GM11168 (cell line): ENCODE results near the gene EIF3F.

ENCODE experiments used
- in situ Hi-C: fragments of 300-500 bp; cut with MboI; formaldehyde crosslinking; loops from one replicate; pipeline ENCODE4 v1.12.0; 2022; ENCODE audit warnings: low sequenced_read_pairs; ENCODE audit not compliant: unreplicated experiment

Gene EIF3F

DNA sequence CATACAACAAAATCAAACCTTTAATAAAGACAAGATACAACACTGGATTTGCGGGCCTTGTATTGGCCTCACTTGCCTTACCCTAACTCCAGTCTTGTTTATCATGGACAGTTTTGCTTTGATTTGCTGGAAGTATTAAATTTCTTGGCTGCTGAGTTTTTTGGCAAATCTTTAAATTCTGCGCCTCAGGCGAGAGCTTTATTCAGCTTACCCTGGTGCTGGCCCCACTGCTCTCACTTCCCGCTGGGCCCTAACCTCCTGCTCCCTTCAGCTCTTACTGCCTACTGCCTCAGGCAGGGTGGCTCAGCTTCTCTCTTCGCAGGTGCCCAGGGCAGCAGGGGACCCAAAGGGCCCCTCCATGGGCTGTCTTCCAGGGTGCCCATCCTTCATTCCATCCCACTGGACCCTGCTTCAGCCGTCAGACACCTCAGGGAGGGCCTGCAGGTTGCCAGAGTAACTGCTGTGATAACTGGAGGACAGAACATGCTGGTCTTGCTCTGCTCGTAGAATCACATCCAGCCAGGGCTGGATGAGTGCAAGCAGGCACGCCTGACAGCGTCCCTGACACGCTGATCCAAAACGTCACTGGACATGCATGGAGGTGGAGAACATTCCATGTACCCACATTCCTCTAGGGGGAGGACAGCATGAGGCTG, 48.2 kb downstream of the EIF3F start:
- in situ Hi-C loops, result no loop called here

DNA sequence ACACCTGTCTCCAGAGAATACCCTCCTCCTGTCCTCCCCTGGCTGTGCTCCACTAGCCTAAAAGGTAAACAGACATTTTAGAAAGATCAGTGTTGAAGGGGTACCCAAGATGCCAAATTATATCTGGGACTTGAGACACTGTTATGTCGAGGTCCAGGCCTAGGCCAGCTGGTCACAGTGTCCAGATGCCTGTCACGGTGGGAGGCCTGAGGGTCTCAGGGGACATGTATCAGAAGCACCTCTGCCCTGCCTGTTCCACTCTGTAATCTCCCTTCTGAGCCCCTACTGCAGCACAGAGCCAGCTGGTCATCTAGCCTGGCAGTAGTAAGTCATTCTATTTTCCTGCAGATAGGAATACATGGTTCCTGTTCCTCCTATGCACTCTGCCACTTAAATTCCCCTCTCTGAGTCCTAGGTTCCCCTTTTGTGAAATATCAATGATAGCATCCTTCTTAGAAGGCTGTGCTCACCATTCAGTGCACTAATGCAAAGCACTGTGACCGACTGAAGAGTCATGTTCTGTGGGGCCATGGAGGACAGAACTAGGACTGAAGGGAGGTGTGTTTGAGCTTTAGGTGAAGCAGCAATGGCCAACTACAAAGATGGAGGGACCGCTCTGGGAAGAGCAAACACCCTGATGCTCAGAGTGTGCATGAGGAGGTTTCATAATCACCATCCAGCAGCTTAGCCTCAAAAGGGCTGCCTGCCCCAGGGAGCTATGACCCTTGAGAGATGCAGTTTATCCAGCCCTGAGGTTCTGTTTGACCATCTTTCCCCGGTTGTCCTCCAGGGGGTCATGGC, 49.1 kb downstream of the EIF3F start:
- in situ Hi-C loops, result no loop called here

DNA sequence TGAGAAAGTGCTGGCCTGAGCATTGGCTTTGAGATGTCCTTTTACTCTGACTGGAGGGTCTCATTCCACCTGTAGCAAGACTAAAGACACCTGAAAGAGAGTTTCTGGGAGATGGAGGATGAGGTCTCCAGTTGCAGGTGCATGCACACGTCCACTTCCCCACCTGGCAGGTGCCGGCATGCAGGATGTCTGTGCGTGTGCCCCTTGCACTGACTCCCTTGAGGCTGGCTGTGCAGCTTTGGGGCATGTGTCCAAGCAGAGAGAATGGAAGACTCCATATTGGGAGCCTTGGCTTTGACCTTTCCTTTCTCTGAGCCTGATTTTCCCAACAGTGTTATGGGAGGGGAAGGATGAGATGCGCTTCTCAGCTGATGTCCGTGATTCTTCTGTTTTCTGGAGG, 49.8 kb downstream of the EIF3F start:
- in situ Hi-C loops, result no loop called here

DNA sequence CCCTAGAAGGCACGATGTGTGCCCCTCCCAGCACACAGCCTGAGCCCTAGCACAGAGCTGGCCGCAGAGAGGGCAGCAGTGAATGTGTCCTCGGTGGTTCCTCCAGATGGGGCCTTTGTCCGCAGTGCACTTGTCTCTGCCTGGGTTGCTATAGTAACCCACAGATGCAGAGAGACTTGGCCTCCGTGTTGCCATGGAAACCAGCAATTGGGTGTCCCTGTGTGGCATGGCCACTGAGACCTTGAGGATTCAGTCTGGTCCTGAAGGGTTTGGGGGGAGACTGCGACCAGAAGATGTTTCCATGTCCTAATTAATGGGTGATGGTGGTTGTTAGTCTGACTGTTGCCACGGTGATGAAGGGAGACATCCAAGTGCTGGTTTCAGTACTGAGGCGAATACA, 51.3 kb downstream of the EIF3F start:
- in situ Hi-C loops, result no loop called here

DNA sequence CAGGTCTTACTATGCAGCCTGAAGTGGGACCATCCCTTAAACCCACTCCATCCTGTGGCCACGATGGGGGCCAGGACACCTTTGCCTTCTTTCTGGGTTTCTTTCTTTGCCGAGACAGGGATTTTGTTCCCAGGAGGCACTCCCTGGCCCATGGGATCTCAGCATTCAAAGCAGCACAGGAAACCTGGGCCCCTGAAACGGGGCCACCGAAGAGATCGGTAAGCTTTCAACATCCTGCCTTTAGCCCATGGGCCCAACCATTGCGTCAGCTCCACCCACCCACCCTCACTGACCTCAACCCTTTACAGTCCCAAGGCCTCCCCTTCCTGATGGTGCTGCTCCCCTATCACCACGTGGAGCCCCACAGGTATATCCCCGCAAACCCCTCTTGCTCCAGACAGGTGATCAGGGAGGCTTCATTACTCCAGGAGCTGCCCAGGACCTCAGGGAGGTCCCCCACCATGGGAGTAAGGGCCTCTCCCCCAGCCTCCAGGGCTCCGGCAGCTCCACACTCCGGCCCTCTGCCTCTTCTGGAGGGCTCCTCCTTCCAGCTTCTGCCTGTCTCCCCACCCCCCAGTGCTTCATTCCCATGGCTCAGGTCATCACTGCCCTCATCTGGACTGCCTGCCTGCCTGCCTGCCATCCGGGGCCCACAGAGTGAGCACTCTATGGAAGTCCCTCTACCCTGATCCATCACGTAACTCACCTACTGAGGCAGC, 51.8 kb downstream of the EIF3F start:
- in situ Hi-C loops, result no loop called here

DNA sequence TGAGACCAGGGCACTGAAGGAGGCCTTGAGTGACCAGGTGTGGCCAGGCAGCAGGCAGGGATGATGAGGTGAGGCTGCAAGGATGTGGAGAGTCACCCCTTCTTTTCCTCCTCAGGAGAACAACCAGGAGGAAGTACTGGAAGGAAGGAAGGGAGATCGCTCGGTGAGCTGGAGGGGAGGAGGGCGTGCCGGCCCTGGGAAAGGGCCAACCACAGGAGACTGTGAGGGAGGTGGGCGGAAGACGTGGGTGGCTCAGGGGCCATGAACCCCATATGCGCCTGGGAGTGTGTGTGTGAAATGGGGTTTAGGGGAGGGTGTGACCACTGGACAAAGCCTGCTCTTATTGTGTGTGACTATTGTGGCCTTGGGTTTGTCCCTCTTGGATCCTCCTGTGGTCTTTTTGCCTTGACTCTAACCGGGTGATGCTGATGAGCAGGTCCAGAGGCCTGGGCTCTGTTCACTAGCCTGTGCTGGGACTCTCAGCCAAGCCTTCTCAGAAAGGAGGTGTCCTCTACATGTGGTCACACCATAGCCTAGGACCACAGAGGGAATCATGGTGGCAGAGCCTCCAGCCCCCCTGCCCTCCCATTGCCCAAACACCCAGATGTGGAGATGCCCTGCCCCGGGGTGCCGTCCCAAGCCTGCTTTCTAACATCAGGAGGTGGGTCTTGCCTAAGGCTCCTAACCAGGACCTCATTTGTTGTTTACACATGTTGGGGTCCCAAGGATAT, 52.6 kb downstream of the EIF3F start:
- in situ Hi-C loops, result no loop called here

DNA sequence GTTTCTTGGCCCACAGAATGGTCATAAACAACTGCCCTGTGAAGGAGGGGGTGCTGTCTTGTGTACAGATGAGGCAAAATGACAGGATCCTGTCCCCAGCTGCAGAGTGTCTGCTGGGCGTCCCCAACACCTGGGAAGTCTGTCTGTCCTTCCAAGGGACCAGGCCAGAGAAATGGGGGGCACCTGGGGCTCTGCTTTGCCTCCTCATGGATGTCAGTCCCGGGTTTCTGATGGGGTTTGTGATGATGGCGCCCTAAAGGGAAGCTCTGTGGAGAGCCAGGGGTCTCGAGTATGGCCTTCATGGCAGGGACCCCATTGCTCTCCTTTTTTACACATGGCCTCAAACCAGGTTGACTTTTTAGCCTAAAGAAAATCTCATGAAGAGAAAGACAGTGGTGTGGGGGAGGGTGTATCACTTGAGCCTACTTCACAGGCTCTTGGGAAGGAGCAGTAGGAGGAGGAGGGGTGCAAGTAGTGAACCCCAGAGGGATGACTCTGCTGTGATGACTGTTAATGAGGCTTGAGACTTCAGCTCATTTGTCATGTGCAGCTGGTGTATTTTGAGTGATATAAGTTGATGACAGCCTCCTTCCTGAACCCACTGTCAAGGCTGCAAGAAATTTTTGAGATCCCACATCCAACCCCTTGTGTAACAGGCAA, 53.3 kb downstream of the EIF3F start:
- in situ Hi-C loops, result no loop called here

DNA sequence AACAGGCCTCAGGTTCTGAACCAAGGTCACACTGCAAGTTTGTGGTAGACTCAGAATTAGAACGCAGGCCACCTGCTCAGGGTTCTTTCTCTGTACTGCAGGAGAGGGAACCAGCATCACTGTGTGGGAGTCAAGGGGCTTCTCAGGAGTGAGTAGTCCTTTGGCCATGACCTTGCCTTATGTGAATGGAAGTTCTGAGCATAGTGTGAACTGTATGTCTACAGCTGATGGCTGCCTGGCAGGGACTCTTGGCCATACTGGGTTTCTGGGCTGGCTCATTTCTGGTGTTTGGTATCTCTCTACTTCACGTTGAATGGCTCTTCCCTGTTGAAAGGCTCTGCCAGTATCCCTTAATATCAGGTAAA, 53.8 kb downstream of the EIF3F start:
- in situ Hi-C loops, result no loop called here

DNA sequence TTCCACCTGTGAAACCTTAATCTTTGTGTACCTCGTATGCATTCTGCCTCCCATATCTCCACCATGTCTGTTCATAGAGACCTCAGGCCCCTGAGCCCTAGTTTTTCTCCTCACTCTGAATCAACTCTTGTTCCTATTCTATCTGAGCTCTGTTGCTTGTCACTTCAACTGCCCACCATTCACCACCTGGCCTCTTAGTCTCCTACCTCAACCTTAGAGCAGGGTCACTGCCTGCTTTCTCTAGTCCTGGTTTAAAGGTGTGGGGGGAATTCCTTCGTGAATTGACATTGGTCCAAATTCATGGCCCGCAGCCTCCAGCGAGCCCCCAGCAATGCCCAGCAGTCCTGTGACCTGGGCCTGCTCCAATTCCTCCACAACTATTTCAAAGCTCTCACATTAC, 54.4 kb downstream of the EIF3F start:
- in situ Hi-C loops, result no loop called here

DNA sequence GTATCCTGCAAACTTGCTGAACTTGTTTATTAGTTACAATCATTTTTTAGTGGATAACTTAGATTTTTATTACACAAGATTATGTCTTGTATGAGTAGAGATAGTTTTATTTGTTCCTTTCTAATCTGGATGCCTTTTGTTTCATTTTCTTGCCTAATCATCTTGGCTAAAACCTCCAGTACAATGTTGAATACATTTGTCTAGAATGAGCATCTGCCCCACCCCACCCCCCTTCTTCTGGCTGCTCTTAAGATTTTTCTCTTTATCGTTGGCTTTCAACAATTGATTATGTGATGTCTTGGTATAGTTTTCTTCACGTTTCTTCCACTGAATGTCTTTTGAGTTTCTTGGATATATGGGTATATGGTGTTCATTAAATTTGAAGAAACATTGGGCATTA, 56.6 kb downstream of the EIF3F start:
- in situ Hi-C loops, result no loop called here

DNA sequence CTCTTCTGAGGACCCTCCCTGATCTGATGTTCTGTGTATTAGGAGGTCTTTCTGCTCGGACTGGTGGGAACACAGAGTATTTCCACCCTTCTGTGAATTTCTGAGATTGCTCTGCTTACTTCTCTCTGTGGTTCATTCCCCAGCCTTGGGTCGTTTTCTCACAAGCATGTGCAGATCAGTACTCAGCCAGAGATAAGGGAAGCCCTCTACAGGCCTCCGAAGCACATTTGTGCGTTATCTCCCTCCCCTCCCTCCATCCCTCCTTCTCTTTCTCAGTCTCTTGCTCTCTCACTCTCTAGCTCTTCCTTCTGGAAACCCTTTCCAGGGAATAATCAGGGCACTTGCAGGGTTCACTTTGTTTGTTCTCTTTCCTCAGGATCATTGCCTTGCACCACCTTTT, 58.7 kb downstream of the EIF3F start:
- in situ Hi-C loops, result no loop called here

DNA sequence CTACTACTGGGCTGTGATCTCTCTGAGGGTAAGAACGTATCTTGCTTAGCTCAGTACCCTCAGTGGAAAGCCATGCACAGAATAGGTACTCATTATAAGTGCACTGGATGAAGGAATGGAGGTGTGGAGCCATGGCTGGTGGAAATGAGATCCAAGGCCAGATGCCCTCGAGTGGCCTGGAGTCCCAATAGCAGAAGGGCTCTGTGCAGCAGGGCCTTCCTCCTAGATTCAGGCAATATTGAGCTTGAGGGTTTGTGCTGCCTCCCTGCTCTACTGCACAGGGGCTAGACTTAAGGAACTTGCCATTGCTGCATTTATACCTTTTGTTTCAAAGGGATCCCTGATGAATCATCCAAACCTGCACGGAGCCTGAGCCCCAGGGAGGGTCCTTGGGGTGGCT, 60.2 kb downstream of the EIF3F start:
- in situ Hi-C loops, result no loop called here

DNA sequence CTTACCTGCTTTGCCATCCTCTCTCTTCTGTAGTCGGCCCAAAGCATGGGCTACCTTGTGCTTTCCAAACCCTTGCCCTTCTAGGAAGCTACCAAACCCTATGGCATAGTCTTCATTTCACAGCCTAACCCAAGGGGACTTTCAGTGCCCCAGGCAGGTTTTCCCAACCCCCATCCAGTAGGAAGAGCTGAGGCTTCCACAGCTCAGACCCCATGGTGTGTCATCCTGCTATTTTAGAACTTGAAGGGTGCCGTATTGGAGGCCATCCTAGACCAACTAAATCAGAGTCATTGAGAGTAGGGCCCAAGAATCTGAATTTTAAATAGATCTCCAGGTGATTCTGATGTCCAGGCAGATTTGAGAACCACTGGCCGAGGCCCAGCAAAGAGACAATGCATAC, 61.9 kb downstream of the EIF3F start:
- in situ Hi-C loops, result no loop called here
